Left lung (tissue), 10 donors: Measurements from ENCODE around the gene HEATR5B. TPM values are rescaled to one million over a fixed set of nuclear protein-coding genes. Genes with fewer than 3 reads are reported as not detected.
"Not testable (repeated sequence)": the region's sequence is repeated elsewhere in the genome, so short reads cannot be mapped to it uniquely, and the experiment has no call there.

ENCODE experiments used
- ATAC-seq: fragments of 200-7000 bp; cut with Tn5 transposase; one replicate; pipeline ENCODE4 v1.9.1; 2020; ENCODE audit warnings: moderate library complexity
- DNase-seq, 4 donors: peaks; one replicate each; pipeline ENCODE4 v3.0.0-alpha.2; 2013 to 2020
- H3K27ac ChIP-seq, 2 donors: fragments of 200-600 bp; sonication (generic) in 1 of 2; one replicate each; pipeline versions ENCODE4 v1.5.0 to v1.8.0; 2020 to 2021
- H3K27me3 ChIP-seq, 2 donors: fragments of 200-600 bp; sonication (generic) in 1 of 2; one replicate each; pipeline versions ENCODE4 v1.5.0 to v1.8.0; 2020 to 2021
- H3K36me3 ChIP-seq, 2 donors: fragments of 200-600 bp; sonication (generic) in 1 of 2; one replicate each; pipeline versions ENCODE4 v1.5.0 to v1.8.0; 2020 to 2021
- H3K4me1 ChIP-seq, 2 donors: fragments of 200-600 bp; one replicate each; pipeline ENCODE4 v1.8.0; 2021
- H3K4me3 ChIP-seq, 2 donors: fragments of 200-600 bp; sonication (generic) in 1 of 2; one replicate each; pipeline versions ENCODE4 v1.5.0 to v1.8.0; 2020 to 2021; ENCODE audit warnings: mild to moderate bottlenecking in 1 of 2
- H3K9me3 ChIP-seq, 2 donors: fragments of 200-600 bp; sonication (generic) in 1 of 2; one replicate each; pipeline versions ENCODE4 v1.5.0 to v1.8.0; 2020 to 2021
- intact Hi-C, 2 donors: fragments of 100-400 bp; cut with DNase I; formaldehyde crosslinking; loops; one replicate each; pipeline versions ENCODE4 v1.11.2 to v1.14.2; 2022
- polyA plus RNA-seq, 6 donors: library from polyadenylated mRNA; unstranded; fragments of 120-200 nt; gene quantifications; one replicate each; pipeline ENCODE4 v1.2.1, GENCODE V29; 2013; ENCODE audit not compliant: insufficient read length in 6 of 6
- total RNA-seq, 2 donors: library from RNA; stranded (reverse); fragmentation: NEBNext Ultra II Directional; extraction: Animal tissue kit (Norgen Biotek cat#: 25700); gene quantifications; one replicate each; pipeline ENCODE4 v1.2.1, GENCODE V29; 2021
- TF ChIP-seq, protein P1 (sequence below), 2 donors: fragments of 200-600 bp; sonication (generic) in 1 of 2; IDR thresholded peaks; one replicate each; pipeline versions ENCODE4 v1.5.0 to v1.8.0; 2021; ENCODE audit warnings: antibody characterized with exemption in 2 of 2
- donor health status: DM: no; HTN: yes; CAD: no.
- donor health status: DM: no; HTN: no; CAD: no.

Gene HEATR5B
- total and polyA plus RNA-seq, 8 donors = 21.8 to 33.7 (median 26.1) TPM

DNA sequence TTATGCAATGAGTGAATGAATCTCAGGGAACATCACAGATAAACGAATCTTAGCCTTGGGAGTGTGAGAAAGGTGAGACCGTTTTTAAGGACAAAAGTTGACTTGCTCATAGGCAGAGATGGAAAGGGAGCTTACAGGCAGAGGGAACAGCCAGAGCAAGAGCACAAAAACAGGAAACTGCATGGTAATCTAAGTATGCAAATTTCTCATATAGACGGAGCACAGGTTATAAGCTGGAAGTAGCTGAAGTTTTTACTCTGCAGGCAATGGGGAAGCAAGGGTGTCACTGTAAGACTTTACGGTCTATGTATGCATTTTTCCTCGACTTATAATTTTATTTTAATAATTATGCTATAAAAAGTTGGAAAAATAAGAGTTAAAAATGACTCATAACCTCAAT lies 73.0 kb downstream of the HEATR5B start:
- no peak for ATAC-seq
- Histone ChIP-seq H3K4me1 (peaks cover 0 to 8% of the 10 kb centered on the region in 2 donors), H3K27me3 (no peaks in the 10 kb centered on the region), H3K36me3 (peaks cover 0 to 84% of the 10 kb centered on the region in 2 donors), H3K9me3 (no peaks in the 10 kb centered on the region), H3K4me3 (no peak overlapping the region), H3K27ac (no peak overlapping the region)
- no peak for DNase-seq
- intact Hi-C loops = no loop called here
- TF ChIP-seq, protein P1, sequence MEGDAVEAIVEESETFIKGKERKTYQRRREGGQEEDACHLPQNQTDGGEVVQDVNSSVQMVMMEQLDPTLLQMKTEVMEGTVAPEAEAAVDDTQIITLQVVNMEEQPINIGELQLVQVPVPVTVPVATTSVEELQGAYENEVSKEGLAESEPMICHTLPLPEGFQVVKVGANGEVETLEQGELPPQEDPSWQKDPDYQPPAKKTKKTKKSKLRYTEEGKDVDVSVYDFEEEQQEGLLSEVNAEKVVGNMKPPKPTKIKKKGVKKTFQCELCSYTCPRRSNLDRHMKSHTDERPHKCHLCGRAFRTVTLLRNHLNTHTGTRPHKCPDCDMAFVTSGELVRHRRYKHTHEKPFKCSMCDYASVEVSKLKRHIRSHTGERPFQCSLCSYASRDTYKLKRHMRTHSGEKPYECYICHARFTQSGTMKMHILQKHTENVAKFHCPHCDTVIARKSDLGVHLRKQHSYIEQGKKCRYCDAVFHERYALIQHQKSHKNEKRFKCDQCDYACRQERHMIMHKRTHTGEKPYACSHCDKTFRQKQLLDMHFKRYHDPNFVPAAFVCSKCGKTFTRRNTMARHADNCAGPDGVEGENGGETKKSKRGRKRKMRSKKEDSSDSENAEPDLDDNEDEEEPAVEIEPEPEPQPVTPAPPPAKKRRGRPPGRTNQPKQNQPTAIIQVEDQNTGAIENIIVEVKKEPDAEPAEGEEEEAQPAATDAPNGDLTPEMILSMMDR (IDR thresholded peaks at IDR 0.05) = no peak

DNA sequence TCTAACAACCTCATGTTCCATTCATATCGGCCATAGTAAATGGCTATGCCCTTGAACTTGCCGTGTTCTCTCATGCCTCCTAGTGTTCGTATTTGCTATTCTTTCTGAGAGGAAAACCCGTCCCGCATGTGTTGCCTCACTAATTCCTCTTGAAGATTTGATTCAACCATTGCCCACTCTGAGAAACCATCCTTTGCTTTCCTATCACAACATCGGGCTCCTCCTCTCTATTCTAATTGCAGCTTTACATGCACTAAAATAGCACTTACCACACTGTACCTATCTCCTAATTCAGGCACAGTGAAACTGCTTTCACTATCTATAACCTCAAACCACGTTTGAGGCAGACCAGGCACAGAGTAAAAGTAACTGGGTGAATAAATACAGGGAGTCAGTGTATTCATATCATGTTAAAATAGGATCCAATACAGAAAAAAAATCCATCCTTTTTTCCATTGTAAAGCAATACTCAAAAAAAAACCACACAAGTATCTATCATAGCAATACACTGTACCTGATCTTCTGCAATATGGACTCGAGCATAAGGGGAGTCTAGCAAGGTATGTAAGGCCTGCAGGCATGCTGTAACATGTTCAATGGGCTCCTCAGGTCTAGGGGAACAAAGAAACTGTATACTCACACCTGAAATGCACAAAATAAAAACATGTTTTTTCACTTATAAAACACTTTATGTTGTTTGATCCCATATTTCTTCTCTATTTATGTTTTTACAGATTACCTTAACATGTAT lies 78.9 kb downstream of the HEATR5B start:
- H3K27me3 ChIP-seq = no peaks in the 10 kb centered on the region
- H3K4me3 ChIP-seq = no peak overlapping the region
- DNase-seq (peak in 2 of 4 donors; percentile 6 to 16), ATAC-seq (peak; percentile 71)
- H3K27ac ChIP-seq = no peak overlapping the region
- no peaks in the 10 kb centered on the region for H3K9me3 ChIP-seq
- intact Hi-C loops = loop anchor here in 1 of 2 donors (10.0 kb wide), 1 partner anchor 220 kb away; no protein-coding TSS in a partner anchor
- H3K4me1 ChIP-seq = no peaks in the 10 kb centered on the region
- TF ChIP-seq, protein P1 (IDR thresholded peaks at IDR 0.05) = peak; percentile 20 to 23
- H3K36me3 ChIP-seq = peaks cover 0 to 93% of the 10 kb centered on the region in 2 donors

DNA sequence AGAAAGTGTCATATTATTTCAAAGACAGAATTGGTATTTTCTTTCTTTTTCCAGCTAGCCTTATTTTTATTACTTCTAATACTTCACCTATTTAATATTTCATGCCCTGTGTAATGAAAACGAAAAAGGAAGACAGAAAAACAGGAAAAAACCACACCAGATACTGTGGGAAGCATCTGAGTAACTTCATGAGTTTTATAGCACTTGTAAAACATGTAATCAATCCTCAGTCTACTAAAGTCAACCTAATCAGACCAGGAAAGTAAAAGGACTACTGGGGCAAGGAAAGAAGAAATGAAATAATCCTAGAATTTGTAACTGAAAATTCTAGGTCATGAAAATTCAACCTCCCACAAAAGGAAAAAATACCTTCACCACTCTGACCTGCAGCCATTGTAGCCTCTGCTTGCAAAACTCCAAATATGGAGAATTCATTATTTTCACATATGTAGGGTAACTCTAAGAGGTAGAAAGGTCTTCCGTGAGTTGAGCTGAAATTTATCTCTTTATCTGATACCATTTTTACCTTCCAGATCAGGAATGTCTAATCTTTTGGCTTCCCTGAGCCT lies 83.1 kb downstream of the HEATR5B start:
- Histone ChIP-seq H3K9me3 (no peaks in the 10 kb centered on the region), H3K27me3 (no peaks in the 10 kb centered on the region), H3K27ac (no peak overlapping the region), H3K4me1 (no peaks in the 10 kb centered on the region), H3K4me3 (no peak overlapping the region), H3K36me3 (peaks cover 0 to 100% of the 10 kb centered on the region in 2 donors)
- no peak for DNase-seq
- intact Hi-C loops = loop anchor here in 1 of 2 donors (10.0 kb wide), 1 partner anchor 216 kb away; no protein-coding TSS in a partner anchor
- no peak for ATAC-seq
- TF ChIP-seq, protein P1 (IDR thresholded peaks at IDR 0.05) = no peak

DNA sequence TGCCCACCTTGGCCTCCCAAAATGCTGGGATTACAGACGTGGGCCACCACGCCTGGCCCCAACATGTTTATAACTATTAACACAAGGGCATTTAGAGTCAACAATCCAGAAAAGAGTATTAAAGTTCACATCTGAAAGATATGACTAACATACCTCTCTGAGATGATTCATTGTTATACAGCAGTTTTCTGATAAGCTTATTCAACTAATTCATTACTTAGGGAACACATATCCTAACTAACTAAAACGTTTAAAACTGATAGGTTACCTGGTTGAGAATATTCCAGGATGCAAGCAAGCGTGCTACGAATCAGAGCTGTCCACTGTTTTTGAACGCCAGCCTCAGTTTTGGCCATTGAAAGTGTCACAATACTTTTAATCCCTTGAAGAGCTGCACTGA lies 83.9 kb downstream of the HEATR5B start:
- TF ChIP-seq, protein P1 (IDR thresholded peaks at IDR 0.05) = no peak
- ATAC-seq (no peak), DNase-seq (no peak)
- Histone ChIP-seq H3K36me3 (peaks cover 0 to 98% of the 10 kb centered on the region in 2 donors), H3K4me1 (no peaks in the 10 kb centered on the region), H3K27me3 (no peaks in the 10 kb centered on the region), H3K4me3 (no peak overlapping the region), H3K27ac (no peak overlapping the region), H3K9me3 (no peaks in the 10 kb centered on the region)
- intact Hi-C loops = loop anchor here in 1 of 2 donors (10.0 kb wide), 1 partner anchor 216 kb away; no protein-coding TSS in a partner anchor

DNA sequence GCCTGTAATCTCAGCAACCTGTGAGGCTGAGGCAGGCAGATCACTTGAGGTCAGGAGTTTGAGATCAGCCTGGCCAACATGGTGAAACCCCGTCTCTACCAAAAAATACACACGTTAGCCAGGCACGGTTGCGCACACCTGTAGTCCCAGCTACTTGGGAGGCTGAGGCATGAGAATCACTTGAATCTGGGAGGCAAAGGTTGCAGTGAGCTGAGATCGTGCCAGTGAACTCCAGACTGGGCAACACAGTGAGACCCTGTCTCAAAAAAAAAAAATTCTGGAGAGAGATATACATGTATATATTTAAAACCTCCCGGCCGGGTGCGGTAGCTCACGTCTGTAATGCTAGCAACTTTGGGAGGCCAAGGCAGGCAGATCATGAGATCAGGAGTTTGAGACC lies 84.8 kb downstream of the HEATR5B start:
- intact Hi-C loops, ATAC-seq, H3K4me3 ChIP-seq, H3K9me3 ChIP-seq, H3K4me1 ChIP-seq, H3K27ac ChIP-seq, H3K27me3 ChIP-seq, DNase-seq: not testable (repeated sequence)
- peaks cover 0 to 91% of the 10 kb centered on the region in 2 donors for H3K36me3 ChIP-seq
